GM21717 (cell line): Measurements from ENCODE around the gene EXOSC3.
"Not testable (repeated sequence)": the region's sequence is repeated elsewhere in the genome, so short reads cannot be mapped to it uniquely, and the experiment has no call there.

Experiments used
- ATAC-seq: cut with Tn5 transposase; IDR thresholded peaks from one replicate; pipeline ENCODE4 v1.9.1; 2021; ENCODE audit warnings: mild to moderate bottlenecking, moderate library complexity; ENCODE audit not compliant: unreplicated experiment

Gene EXOSC3

GRCh38 chr9:37776328-37776727 lies 8.5 kb downstream of the EXOSC3 start:
- ATAC-seq = no peak

GRCh38 chr9:37775216-37775919 lies 9.5 kb downstream of the EXOSC3 start:
- ATAC-seq = no peak

GRCh38 chr9:37769995-37770394 lies 14.9 kb downstream of the EXOSC3 start:
- ATAC-seq = no peak

- no peak for ATAC-seq
Observed at GRCh38 chr9:37769306-37769705, 15.6 kb downstream of the EXOSC3 start.

GRCh38 chr9:37765263-37765662 lies 19.6 kb downstream of the EXOSC3 start:
- not testable (repeated sequence) for ATAC-seq

- ATAC-seq = no peak
Observed at GRCh38 chr9:37761511-37761910, 23.4 kb downstream of the EXOSC3 start.

GRCh38 chr9:37760416-37761161 lies 24.3 kb downstream of the EXOSC3 start:
- no peak for ATAC-seq

GRCh38 chr9:37758747-37759146 lies 26.1 kb downstream of the EXOSC3 start:
- no peak for ATAC-seq

GRCh38 chr9:37753489-37754190 lies 31.2 kb downstream of the EXOSC3 start, which contains the start of gene TRMT10B:
TRMT10B (plus strand) TSS chr9:37753805; CDS start chr9:37761932, 8,127 bp downstream.
- peak; percentile 86 for ATAC-seq

- ATAC-seq = no peak
Observed at GRCh38 chr9:37752642-37753488, 32.0 kb downstream of the EXOSC3 start.

- ATAC-seq = not testable (repeated sequence)
Observed at GRCh38 chr9:37752112-37752511, 32.8 kb downstream of the EXOSC3 start.

GRCh38 chr9:37751704-37752103 lies 33.2 kb downstream of the EXOSC3 start:
- not testable (repeated sequence) for ATAC-seq

GRCh38 chr9:37751186-37751585 lies 33.7 kb downstream of the EXOSC3 start:
- no peak for ATAC-seq

- ATAC-seq = no peak
Observed at GRCh38 chr9:37749129-37749528, 35.7 kb downstream of the EXOSC3 start.

GRCh38 chr9:37747271-37747753 lies 37.6 kb downstream of the EXOSC3 start:
- ATAC-seq = no peak

GRCh38 chr9:37746448-37747270 lies 38.2 kb downstream of the EXOSC3 start:
- ATAC-seq = no peak

- ATAC-seq = no peak
Observed at GRCh38 chr9:37745970-37746369, 38.9 kb downstream of the EXOSC3 start.

- no peak for ATAC-seq
Observed at GRCh38 chr9:37740631-37741328, 44.1 kb downstream of the EXOSC3 start.

GRCh38 chr9:37740128-37740527 lies 44.7 kb downstream of the EXOSC3 start:
- no peak for ATAC-seq
